ENCODE results near the gene GPR18.

GPR18 gene, protein sequence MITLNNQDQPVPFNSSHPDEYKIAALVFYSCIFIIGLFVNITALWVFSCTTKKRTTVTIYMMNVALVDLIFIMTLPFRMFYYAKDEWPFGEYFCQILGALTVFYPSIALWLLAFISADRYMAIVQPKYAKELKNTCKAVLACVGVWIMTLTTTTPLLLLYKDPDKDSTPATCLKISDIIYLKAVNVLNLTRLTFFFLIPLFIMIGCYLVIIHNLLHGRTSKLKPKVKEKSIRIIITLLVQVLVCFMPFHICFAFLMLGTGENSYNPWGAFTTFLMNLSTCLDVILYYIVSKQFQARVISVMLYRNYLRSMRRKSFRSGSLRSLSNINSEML

DNA sequence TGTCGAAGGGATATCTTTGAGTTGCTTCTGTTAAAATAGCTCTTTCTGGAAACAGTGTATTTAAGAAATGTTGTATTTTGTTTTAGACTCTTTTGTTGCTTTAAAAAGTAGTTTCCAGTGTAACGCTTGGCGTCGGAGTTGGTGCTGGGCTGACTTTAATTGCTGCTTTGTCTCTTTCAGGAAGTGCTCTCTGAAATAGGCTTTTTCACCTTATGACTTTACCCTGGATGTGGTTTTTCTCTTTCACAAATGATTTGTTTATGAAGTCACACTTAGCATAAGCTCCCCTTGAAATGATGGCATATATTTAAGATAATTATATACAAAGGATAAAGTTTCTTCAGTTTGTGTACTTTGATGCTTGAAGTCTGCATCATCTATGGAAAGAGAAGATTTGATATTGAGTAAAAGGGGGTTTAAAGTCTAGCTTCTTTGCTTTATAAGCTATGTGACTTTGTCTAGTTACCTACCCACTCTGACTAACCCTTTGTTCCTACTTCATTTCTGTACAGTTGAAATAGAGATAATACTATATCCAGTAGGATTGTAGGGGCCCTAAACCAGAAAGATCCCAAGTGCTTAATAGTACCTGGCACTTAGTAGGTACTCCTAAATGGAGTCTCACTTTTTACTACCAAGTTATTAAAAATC, at the start of gene GPR18:
Gene GPR18, minus strand, starts transcription at position 170 of the 651 bp plus-strand sequence. CDS start 2,507 bp downstream, outside the sequence.
- DNase-seq (ENCODE audit: low spot score), result peak; percentile 36

DNA sequence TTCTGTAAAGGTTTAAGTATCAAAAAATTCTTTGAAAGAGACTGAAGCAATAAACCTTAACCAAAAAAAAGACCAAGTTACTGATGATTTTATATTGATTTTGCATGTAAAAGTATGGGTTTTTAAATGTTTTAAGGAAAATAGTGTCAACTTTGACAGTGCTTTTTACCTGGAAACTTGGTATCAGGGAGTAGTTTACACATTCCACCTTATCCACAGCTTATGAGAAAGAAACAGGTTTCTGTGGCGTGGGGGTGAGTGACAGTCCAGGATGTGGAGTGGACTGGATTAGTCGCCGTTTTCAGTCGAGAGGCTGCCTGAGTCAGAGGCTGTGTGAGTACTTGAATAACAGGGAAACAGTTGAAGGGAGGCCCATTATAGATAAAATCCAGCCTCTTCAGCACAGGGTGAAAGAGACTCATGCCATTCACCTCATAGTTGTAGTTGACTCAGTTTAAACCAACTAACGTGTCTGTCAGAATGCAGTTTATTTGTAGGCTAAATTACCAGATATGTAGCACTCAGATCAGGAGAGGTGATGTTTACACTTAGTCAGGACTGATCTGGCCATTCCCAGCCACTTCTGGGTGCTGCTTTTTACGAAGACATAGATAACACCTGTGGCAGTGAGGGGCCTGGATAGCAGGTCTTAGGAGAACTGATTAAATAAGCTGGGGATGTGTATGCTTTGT, 49.6 kb upstream of the GPR18 start:
- no peak for DNase-seq (ENCODE audit: low spot score)

DNA sequence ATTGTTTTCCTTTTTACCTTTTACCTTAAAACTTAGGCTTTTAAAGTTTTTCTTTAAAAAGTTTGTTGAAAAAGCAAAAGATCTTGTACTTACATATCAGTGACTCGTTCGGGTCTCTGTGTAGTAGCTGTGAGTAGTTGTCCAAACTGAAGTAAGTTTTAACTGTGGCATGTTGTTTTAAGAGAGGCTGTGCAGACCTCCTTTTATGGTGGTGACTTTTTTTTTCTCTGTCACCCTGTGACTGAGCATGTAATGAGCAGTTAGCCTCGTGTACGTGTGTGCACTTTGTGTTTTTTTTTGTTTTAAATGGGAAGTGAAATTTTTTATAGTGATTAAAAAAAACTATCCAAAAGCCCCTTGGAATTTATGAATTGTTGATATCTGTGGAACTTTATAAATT, 49.1 kb upstream of the GPR18 start, which contains the start of gene GPR183:
Gene GPR183, minus strand, starts transcription at position 153 of the 400 bp plus-strand sequence. CDS start 11,254 bp downstream, outside the sequence.
- no peak for DNase-seq (ENCODE audit: low spot score)

DNA sequence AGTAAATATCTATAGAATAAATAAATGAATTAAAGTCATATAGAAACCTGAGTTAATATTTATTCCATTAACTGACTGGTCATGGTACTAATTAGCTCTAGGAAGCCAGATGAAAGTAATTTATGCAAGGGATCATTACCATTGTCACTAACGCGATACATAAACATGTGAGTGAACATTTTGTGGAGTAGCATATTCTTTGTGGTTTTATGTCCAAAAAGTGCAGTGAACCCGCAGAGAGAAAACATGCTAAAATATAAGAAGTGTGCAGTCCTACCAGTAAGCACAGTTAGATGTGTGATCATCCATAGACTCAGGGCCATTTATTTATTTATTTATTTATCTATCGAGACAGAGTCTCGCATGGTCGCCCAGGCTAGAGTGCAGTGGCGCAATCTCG, 47.4 kb upstream of the GPR18 start:
- DNase-seq (ENCODE audit: low spot score), result no peak

DNA sequence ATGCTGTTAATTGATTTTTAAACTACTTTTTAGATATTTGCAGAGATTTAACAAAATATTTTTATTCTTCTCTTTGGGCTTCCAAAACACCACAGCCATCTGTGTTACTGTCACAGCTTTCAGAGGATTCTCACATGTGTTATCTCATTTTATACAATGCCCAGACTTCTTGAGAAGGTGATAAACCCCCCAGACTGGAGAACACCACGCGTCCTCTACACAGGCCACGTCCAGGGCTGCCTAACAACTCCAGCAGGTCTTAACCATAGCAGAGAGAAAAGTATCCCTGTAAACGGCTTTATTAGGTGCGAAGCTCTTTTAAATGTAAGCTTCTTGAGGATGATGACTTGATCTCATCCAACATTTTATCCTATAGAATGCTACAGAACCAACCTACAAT, 47.0 kb upstream of the GPR18 start:
- no peak for DNase-seq (ENCODE audit: low spot score)

DNA sequence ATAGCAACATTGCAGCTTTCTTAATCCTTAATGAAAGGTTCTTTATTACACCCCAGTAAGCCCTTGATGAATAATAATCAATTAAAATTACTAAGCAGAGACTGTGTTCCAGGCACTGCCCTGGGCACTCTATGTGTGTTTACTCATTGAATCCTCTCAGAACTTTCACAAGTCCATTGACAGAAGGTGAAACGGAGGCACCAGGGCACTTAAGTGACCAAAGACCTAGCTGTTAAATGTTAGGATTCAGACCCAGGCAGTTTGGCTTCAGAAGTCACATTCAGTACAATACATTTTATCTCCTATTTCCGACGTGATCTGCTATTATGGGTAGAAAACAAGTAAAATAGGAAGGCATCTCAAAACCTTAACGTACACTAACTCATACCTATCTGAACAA, 46.4 kb upstream of the GPR18 start:
- no peak for DNase-seq (ENCODE audit: low spot score)

DNA sequence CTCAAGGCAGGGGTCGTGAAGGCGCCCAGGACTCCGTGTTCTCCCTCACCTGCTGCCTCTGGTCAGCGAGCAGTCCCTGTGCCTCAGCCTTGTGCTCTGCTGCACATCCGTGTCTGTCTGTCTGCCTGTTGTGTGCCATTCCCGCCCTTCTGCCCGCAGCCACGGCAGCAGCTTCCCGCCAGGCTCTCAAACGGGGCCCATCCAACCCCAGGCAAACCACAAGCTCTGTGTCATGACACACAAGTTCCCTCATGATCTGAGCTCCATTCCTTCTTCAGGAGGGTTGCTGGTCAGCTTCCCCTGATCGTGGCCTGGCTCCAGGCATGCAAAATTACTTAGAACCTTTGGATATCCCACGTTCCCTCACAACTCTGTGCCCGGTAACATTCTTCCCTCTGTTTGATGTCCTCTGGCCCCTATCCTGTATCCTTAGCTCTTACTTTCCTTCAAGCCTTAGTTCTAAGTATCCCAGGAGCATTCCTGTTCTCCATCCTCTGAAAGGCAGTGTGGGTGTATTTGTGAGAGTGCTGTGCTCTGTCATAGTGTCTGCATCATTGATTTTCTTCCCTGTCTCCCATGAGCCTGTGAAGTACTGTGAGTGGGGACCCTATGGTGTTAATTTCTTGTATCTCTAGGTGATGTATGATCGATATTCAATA, 45.8 kb upstream of the GPR18 start:
- DNase-seq (ENCODE audit: low spot score), result no peak

DNA sequence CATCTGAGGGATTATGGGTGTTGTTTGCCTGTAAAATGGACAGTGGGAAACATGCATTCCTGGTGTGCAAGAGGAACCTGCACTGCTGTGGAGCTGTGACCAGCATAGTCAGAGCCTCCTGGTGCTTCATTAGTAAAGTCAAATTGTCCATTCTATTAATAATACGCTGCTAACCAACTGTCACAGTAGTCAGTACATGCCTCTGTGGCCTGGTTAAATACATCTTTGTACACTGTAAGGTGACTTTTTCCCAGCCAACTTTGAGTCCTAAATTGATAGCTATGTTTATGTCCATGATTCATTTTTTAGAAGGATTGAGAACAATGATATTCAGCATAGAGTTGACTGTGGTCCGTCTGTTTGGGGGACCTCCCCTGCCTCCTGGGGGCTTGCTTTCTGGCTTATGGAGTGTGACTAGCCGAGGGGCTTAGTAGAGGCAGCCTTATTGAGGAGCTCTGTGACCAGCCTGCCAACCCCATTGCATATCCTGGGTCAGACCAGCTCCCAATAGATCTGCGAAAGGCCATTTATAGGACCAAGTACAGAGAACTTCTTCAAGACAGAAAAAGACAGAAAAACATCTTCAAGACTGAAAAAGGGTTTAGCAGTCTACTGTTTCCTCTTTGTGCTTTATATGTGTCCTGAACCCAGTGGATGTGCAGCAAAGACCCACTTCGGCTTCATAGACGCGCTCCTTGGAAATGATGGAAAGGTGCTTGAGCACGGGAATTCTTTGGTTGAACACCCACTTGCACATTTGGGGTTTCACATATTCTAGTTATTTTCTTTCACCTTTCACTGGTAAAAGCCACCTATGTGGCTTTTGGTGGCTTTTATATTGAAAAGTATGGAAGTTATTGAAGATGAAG, 44.7 kb upstream of the GPR18 start:
- DNase-seq (ENCODE audit: low spot score), result no peak

DNA sequence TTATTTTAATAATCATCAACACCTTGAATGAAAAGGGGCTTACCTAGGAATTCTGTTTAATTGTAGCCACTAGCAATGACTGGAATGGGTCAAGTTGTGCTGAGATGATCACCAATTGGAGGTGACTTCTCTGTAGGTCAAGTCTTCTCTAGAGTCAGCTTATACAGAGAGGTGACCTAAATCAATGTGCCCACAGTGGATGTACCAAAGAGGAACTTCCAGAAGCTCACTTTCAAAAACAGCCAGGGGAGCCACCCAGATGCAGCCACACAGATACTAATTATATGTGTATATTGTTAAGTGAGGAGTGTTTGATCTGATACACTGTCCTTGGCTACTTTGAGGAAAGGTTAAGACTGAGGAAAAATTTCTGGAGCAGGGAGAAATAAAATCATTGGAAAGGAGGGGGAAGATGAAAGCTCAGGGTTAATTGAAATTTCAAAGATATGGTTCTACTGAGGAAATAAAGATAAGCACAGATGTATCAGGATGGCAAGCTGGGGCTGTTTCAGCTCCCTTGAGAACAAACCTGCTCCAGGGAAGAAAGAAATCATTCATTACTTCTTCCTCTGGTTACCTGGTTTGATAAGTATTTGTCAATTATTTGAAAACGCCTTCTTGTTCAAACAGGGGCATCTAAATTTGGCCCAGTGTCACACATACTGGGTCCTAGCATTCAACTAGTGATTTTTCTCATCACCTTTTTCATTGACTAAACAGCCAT, 43.9 kb upstream of the GPR18 start:
- no peak for DNase-seq (ENCODE audit: low spot score)

DNA sequence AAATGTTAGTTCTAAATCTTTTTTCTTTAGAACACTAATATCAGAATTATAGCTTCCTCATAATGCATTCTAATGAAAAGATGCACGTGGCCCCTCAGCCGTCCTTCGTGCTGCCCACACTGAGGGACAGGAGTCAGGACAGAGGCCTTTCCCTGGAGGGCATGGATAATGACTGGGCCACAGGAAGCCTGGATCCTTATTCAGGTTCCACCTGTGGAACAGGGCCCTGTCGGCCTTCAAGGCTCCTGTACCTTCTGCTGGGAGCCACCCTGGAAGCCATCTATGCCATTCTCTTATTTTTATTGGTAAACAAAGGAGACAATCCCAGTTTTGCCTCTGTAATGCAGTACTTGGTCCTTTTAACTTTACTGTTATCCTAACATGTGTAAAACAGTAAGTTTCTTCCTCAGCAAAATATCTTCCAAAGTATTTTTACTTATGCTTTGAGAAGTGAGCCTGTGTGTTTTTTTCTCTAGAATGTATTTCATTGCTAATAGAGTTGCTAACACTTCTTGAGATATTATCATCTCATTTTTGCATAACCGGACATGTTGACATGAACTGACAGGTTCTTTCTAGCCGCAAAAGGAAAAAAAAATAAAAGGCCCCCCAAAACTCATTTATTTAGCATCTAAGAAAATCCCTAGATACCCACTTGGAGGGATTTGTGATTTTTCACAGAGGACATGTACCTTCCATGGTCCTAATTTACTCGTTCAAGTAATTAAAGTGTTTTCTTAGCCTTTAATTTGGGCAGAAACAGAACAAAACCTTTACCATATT, 43.1 kb upstream of the GPR18 start:
- no peak for DNase-seq (ENCODE audit: low spot score)

DNA sequence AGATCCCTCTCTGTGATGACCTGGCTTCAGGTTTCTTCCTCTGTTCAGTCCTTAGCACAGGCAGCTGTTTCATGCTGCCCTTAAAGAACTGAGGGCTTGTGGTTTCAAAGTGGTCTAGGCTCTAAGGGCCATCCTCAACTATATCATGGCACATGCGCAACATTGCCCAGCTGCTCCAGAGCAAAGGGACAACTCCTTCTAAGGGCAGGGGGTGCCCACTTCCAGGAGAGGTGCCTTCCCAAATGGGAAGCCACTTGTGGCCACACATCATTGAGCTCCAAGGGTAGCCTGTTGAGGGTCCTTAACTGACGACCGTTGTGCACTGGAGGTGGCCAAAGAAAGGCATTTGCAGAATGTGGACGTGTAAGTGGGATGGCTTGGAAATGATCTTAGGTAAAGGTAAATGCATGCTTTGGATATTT, 41.8 kb upstream of the GPR18 start:
- DNase-seq (ENCODE audit: low spot score), result no peak

DNA sequence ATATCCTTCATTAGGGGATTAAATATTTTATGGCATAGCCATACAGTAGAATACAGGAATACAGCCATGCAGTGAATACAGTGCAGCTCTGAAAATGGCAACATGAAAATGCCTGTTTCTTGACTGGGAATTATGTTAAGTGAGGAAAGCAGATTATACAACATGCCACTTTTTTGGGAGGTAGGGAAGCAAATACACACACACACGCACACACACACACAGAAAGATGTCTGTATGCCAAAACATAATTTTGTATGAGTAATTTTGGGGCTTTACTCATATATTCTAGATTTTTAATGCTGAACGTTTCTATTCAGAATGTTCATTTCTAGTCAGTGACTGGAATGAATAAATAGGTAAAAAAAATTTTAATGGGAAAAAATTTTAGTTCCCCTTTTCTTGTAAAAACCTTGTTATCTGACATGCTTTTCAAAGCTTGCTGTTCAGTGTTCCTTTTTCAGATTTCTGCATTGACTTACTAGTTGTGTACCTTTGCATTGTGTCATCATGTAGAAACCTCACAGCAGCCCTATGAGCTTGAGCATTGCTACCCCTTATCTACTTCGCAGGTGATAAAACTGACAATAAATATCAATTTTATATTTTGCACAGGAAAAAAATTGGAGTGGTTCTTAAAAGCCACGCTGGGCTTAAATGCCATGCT, 41.2 kb upstream of the GPR18 start:
- no peak for DNase-seq (ENCODE audit: low spot score)

DNA sequence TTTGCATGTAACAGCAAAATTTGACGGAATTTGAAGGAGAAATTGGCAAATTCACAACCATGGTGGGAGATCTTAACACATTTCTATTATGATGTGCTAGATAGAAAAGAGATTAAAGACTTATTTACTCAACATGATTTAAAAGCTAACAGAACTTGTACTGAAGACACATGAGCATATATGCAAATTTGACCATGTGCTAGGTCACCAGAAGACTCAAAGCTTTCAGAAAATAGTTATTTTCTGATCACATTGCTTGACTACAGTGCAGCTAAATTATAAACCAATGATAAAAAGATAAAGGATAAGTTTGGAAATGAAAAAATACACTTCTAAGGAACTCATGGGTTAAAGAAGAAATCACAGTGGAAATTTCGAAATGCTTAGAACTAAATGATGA, 39.9 kb upstream of the GPR18 start:
- DNase-seq (ENCODE audit: low spot score), result no peak

DNA sequence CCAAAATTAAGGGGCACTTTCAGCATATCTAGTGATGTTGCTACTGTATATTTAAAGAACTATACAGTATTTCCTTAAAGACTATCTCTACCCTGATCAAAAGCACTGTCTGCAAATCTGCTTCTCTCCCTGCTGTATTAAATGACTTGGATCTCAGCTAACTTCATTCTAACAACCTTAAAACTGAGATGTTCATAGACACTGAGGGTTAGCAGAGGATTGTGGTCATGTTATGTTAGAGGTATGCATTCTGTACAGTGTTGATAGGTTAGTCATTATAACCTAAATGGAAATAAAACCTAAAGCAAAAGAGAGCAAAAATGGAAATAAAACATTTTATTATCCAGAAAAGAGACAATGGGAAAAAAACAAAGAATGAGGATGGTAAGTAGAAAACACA, 39.2 kb upstream of the GPR18 start:
- DNase-seq (ENCODE audit: low spot score), result no peak

DNA sequence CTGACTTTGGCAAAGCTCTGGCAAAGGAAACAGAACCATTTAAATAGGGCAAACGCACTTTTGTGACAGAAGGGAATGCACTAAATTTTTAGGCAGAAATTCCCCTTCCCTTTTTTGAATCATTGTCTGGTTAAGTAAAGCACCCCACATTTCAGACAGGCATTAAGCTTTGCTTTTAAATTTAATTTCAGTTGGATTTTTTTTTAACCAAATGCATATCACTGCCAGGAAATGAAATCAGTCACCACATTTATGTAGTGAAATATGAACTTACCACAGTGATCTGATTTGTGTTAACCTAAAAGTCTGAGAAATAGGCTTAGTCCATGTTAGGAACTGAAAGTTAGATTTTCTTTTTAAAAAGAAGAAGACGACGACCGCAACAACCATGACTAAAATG, 38.2 kb upstream of the GPR18 start:
- no peak for DNase-seq (ENCODE audit: low spot score)

DNA sequence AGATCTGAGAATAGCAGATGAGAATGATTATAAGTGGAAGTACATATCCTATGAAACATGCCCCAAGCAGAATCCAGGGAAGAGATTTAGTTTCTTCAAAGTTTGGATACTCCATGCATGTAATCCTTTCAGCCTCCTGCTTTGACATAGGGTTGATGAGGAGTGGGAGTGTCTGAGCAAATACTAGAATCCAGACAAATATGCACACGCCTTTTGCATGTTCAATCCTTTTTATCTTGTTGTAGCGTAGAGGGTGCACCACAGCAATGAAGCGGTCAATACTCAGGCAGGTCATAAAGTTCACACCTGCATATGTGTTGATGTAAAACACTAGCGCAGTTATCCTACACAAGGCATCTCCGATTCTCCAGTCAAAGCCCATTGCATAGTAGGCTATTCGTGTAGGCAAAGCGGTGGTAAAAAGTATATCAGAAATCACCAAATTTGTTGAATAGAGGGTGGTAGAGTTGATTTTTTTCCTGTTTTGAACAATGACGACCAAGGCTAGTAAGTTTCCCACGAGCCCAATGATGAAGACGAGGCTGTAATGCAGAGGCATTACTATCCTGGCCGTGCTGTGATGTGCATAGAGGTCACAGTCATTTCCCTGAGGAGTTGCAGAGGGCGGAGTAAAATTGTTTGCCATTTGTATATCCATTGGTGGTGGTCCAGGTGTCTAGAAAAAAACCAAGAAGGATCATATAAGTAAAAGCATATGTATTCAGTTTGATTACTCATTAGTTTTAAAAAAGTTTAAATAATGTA, 37.5 kb upstream of the GPR18 start:
- no peak for DNase-seq (ENCODE audit: low spot score)

DNA sequence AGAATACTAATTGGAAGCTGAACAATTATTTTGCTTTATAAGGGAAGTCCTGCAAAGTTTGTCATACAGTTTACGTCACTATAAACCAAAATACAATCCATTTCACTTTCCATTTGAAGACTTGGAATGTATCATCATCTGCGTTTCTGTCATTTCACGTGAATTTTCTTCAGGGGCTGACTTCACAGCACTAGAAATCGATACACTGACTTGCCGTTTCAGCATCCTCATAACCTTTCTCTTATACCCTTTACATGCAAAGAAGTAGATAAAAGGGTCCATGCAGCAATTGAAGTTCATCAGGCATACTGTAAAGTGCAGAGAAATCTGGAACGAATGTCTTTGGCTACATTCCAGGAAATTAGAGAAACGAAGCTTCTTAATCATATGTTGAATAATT, 36.8 kb upstream of the GPR18 start:
- no peak for DNase-seq (ENCODE audit: low spot score)

DNA sequence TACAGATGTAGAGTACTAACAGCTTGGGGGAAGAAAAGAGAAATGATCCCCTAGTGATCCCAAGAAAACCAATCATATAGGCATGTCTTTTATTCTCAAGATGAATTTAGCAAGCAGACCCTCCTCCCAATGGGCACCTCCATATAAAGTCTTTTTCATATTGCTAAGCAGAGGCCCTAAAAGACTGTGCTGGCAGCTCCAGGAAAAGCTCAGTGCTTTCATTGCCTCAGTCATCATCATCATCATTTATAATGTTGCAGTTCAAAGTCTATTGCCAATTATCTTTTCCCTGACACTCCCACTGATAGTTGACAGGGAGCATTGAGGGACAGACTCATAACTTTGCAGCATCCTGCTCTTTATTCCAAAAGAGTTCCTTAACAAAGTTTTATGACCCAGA, 36.0 kb upstream of the GPR18 start:
- DNase-seq (ENCODE audit: low spot score), result no peak

DNA sequence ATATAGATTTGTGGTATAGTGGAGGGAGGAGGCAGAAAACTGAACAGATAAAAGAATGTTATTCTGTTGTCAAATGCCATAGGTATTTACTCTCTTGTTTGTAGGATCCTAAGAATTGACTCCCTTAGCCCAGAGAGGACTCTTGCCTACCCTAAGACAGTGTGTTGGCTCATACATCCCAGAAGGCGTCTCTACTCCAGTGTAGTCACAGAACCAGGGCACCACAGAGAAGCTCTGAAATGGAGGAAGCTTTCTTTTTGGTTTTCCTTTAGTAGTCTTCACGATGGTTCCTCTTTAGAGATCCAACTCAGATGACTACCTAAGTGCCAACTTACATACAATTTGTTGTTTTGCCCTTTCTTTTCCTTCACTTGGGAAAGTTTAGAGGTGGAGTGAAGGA, 35.0 kb upstream of the GPR18 start:
- no peak for DNase-seq (ENCODE audit: low spot score)
